Gastrocnemius medialis (tissue), 4 donors: ENCODE results near the gene RGS19.

Experiments used
- CTCF ChIP-seq, 5 experiments: fragments of 450-650 bp in 3 of 5; fragments of 200-600 bp in 2 of 5; sonication (generic) in 2 of 5; IDR thresholded peaks in 4 of 5; conservative IDR thresholded peaks in 1 of 5; 1 replicate in 4 of 5; 2 replicates in 1 of 5; pipeline ENCODE4 v1.5.1; 2016 to 2019; ENCODE audit warnings: antibody characterized with exemption in 5 of 5, mild to moderate bottlenecking in 3 of 5, moderate library complexity in 3 of 5
- POLR2A ChIP-seq, 2 donors: fragments of 450-650 bp; IDR thresholded peaks; one replicate each; pipeline ENCODE4 v1.6.1; 2017; ENCODE audit warnings: antibody characterized with exemption in 2 of 2, mild to moderate bottlenecking in 2 of 2, moderate library complexity in 2 of 2

GRCh38 chr20:64077094-64077493 lies 2.2 kb downstream of the RGS19 start:
- no peak for TF ChIP-seq CTCF (IDR thresholded peaks at IDR 0.05 in 4 of 5, conservative IDR thresholded peaks at IDR 0.05 in 1 of 5)
- TF ChIP-seq POLR2A (IDR thresholded peaks at IDR 0.05) = no peak
